ENCODE results near the gene ZPR1.
A peak's percentile ranks its signal among the peaks of the same experiment; 100 is the strongest.
"Not testable (repeated sequence)": the region's sequence is repeated elsewhere in the genome, so short reads cannot be mapped to it uniquely, and the experiment has no call there.

Gene ZPR1, protein sequence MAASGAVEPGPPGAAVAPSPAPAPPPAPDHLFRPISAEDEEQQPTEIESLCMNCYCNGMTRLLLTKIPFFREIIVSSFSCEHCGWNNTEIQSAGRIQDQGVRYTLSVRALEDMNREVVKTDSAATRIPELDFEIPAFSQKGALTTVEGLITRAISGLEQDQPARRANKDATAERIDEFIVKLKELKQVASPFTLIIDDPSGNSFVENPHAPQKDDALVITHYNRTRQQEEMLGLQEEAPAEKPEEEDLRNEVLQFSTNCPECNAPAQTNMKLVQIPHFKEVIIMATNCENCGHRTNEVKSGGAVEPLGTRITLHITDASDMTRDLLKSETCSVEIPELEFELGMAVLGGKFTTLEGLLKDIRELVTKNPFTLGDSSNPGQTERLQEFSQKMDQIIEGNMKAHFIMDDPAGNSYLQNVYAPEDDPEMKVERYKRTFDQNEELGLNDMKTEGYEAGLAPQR

GRCh38 chr11:116787786-116788486, at the start of gene ZPR1:
ZPR1 (minus strand) TSS chr11:116788023; CDS start chr11:116787990, 33 bp downstream.
- DNase-seq: peak; percentile 91

GRCh38 chr11:116836632-116836991, 48.8 kb upstream of the ZPR1 start:
- DNase-seq: no peak

- DNase-seq: peak; percentile 96
Observed at GRCh38 chr11:116835791-116836631, 48.2 kb upstream of the ZPR1 start.

DNA sequence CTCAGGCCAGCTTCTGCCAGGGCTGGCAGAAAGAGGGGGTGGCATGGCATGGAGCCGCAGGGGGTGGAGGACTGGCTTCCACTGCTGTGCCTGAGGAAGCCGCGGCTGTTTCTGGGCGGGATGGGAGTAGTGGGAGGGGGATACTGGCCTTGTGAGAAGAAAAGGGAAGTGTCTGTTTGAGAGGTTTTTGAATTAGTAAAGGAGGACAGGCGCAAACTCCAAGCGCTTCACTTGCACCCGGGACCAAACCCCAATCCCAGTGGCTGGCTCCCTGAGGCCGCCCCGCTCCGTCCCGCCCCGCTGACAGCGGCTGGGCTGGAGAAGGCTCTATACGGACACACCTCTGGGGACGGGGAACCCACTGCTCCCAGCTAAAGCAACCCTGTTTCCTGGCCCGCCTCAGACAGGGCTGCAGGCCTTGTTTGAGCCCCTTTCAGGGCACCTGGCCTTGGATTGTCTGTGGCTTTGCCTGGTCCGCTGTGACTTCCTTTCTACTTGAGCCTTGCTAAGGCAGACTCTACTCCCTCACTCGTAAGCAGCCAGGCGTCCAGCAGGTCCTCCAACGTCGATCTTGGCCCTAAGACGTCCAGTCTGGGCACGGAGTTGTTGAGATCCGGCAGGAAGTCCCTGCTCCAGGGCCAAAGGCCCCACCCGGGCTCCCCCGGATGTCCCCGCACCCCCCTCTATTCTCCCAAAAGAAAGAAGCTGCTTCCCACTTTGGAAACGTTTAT, 47.4 kb upstream of the ZPR1 start:
- DNase-seq: no peak

DNA sequence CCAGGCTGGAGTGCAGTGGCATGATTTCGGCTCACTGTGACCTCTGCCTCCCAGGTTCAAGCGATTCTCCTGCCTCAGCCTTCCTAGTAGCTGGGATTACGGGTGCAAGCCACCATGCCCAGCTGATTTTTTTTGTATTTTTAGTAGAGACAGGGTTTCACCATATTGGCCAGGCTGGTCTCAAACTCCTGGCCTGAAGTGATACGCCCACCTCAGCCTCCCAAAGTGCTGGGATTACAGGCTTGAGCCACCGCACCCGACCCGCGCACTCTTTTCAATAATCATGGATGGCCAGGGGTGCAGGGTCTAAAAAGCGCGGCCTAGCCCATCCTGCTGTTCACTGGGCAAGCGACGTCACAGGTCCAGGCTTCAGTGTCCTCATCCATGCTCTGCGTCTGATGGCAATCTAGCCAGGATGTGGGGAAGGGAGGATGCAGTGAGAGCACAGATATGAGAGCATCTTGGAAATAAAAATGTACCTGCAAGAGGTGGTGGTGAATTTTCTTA, 46.8 kb upstream of the ZPR1 start:
- not testable (repeated sequence) for DNase-seq

GRCh38 chr11:116833816-116834534, 46.2 kb upstream of the ZPR1 start:
- DNase-seq: no peak

DNA sequence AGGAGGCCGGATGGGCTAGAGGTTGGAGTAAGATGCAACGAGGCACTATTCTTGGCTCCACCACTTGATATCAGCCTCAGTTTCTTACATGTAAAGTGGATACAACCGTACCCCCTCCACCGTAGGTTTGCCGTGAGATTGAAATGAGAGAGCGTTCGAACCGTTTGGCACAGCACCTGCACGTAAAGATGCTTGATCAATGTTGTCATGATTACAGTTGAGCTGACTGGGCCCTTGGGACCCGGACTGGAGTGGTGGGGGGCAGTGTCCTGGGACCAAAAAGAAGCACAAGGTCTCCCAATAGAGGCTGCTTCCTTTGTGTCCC, 45.6 kb upstream of the ZPR1 start:
- no peak for DNase-seq

DNA sequence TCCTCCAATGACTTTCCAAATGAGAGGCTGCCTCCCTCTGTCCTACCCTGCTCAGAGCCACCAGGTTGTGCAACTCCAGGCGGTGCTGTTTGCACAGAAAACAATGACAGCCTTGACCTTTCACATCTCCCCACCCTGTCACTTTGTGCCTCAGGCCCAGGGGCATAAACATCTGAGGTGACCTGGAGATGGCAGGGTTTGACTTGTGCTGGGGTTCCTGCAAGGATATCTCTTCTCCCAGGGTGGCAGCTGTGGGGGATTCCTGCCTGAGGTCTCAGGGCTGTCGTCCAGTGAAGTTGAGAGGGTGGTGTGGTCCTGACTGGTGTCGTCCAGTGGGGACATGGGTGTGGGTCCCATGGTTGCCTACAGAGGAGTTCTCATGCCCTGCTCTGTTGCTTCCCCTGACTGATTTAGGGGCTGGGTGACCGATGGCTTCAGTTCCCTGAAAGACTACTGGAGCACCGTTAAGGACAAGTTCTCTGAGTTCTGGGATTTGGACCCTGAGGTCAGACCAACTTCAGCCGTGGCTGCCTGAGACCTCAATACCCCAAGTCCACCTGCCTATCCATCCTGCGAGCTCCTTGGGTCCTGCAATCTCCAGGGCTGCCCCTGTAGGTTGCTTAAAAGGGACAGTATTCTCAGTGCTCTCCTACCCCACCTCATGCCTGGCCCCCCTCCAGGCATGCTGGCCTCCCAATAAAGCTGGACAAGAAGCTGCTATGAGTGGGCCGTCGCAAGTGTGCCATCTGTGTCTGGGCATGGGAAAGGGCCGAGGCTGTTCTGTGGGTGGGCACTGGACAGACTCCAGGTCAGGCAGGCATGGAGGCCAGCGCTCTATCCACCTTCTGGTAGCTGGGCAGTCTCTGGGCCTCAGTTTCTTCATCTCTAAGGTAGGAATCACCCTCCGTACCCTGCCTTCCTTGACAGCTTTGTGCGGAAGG, 44.8 kb upstream of the ZPR1 start:
- DNase-seq: no peak

- no peak for DNase-seq
Observed at GRCh38 chr11:116831790-116832349, 44.0 kb upstream of the ZPR1 start.

GRCh38 chr11:116830184-116830912, 42.5 kb upstream of the ZPR1 start:
- no peak for DNase-seq

DNA sequence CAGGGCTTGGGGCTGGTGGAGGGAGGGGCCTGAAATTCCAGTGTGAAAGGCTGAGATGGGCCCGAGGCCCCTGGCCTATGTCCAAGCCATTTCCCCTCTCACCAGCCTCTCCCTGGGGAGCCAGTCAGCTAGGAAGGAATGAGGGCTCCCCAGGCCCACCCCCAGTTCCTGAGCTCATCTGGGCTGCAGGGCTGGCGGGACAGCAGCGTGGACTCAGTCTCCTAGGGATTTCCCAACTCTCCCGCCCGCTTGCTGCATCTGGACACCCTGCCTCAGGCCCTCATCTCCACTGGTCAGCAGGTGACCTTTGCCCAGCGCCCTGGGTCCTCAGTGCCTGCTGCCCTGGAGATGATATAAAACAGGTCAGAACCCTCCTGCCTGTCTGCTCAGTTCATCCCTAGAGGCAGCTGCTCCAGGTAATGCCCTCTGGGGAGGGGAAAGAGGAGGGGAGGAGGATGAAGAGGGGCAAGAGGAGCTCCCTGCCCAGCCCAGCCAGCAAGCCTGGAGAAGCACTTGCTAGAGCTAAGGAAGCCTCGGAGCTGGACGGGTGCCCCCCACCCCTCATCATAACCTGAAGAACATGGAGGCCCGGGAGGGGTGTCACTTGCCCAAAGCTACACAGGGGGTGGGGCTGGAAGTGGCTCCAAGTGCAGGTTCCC, 41.8 kb upstream of the ZPR1 start, which contains the start of gene APOC3:
Gene APOC3 (plus strand): TSS at position 383 of the 659 bp plus-strand sequence. CDS start 676 bp downstream, outside the sequence.
- no peak for DNase-seq

DNA sequence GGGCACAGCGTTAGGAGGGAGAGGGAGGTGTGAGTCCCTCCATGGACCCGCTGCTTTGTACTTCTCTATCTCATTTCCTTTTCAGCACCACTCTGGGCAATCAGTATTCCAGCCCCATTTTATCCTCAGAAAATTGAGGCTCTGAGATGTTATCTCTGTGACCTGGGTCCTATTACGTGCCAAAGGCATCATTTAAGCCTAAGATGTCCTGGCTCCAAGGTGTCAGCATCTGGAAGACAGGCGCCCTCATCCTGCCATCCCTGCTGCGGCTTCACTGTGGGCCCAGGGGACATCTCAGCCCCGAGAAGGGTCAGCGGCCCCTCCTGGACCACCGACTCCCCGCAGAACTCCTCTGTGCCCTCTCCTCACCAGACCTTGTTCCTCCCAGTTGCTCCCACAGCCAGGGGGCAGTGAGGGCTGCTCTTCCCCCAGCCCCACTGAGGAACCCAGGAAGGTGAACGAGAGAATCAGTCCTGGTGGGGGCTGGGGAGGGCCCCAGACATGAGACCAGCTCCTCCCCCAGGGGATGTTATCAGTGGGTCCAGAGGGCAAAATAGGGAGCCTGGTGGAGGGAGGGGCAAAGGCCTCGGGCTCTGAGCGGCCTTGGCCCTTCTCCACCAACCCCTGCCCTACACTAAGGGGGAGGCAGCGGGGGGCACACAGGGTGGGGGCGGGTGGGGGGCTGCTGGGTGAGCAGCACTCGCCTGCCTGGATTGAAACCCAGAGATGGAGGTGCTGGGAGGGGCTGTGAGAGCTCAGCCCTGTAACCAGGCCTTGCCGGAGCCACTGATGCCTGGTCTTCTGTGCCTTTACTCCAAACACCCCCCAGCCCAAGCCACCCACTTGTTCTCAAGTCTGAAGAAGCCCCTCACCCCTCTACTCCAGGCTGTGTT, 41.1 kb upstream of the ZPR1 start:
- DNase-seq: no peak

- DNase-seq: no peak
Observed at GRCh38 chr11:116827461-116827860, 39.6 kb upstream of the ZPR1 start.

DNA sequence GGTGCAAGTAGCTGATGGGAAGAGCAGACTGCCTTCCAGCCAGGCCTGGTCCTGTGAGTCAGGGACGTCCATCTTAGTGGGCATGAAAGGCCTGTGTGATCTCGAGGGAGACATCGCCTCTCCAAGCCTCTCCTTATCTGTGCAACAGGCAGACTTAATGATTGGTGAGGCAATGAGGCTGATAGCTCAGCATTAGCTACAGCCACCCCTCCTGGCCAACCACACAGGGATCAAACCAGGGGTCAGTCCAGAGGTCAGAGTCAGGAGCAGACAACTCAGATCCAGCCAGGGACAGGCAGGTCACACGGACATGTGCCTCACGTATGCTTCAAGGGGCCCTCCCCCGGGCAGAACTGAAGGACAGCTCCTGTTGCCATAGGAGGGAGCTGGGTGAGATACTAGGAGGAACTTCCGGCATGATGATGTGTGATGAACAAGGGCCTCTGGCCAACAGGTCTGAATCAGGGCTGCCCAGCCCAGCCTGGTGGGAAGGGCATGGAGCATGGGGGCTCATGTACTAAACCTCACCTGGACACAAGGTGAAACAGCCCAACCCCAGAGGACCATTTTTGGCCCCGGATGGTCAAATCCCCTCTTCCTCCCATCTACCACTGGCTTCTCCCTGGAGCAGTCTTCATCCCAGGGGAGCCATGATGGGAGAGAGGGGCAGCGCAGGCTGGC, 39.1 kb upstream of the ZPR1 start:
- DNase-seq: no peak

GRCh38 chr11:116825854-116826750, 38.3 kb upstream of the ZPR1 start:
- DNase-seq: no peak

- DNase-seq: peak; percentile 14
Observed at GRCh38 chr11:116825434-116825833, 37.6 kb upstream of the ZPR1 start.
